Measurements from ENCODE around the gene GABRB2.

GABRB2 gene

DNA sequence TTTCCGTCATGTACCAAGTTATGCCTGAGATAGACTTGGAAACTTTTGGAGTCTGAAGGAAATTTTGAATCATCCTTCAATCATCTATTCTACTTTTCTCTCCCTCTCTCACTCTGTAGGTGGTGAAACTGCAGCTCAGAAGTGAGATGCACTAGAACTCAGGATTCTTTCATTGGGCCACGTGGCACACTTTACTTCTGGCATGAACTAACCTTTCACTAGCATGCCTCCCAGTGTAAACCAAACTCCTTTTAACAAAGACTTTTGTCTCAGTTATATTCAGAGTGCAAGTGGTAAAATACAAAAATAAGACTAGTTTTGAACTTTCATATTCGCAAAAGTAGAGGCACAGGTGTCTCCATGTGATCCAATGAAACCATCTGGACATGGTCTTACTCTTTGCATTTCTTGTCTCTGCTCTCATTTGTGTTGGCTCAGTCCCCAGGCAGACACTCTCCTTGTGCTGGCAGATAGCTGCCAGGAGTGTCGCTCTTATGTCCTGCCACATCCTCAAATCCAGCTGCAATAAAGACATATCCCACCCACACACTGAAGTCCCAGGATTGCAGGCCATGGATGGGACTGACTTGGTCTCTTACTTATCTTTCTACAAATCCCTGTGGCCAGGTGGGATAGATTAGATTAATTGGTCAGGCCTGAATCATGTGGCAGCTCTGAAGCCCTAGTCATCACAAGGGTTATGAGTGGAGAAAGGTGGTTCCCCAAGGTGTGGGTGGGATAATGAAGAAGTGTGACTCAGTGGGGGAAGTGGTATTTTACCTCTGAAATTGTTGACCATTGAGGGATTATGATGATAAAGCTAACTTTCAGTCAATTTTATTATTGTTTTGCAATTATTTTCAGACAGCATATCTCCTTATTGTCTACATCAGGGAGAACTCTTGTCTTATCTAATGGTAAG, 267.5 kb downstream of the GABRB2 start:
- TF ChIP-seq, protein P1, sequence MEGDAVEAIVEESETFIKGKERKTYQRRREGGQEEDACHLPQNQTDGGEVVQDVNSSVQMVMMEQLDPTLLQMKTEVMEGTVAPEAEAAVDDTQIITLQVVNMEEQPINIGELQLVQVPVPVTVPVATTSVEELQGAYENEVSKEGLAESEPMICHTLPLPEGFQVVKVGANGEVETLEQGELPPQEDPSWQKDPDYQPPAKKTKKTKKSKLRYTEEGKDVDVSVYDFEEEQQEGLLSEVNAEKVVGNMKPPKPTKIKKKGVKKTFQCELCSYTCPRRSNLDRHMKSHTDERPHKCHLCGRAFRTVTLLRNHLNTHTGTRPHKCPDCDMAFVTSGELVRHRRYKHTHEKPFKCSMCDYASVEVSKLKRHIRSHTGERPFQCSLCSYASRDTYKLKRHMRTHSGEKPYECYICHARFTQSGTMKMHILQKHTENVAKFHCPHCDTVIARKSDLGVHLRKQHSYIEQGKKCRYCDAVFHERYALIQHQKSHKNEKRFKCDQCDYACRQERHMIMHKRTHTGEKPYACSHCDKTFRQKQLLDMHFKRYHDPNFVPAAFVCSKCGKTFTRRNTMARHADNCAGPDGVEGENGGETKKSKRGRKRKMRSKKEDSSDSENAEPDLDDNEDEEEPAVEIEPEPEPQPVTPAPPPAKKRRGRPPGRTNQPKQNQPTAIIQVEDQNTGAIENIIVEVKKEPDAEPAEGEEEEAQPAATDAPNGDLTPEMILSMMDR (IDR thresholded peaks at IDR 0.05; ENCODE audit: low read depth, low read length, missing control alignments): no peak
- no peaks in the 10 kb centered on the region for H3K27me3 ChIP-seq (replicated peaks)
- H3K36me3 ChIP-seq (replicated peaks): no peaks in the 10 kb centered on the region
- no peak overlapping the region for H3K27ac ChIP-seq
- in situ Hi-C loops (cut with HindIII; ENCODE audit: low pct_ligation_motif_present, low sequenced_read_pairs): no loop called here
- no peak overlapping the region for H3K4me3 ChIP-seq (ENCODE audit: low read depth, low read length)
- no peak for DNase-seq

DNA sequence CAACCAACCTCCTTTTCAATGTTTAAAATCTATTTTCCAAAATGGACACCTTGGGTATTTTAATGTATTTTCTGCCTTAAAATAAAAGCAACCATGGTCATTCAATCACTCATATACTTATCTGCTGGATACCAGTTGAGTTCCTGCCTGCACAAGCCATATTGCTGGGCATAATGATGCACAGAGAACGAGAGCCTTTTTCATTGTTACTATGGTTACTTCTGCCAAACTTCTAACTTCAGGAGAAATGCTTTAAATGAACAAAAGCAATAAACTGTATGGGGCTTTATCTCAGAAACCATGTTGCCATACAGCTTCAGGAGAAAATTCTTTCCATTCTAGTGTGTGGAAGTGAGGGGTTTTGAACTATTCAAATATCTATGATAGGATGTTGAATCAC, 269.5 kb downstream of the GABRB2 start:
- no peak overlapping the region for H3K4me3 ChIP-seq (ENCODE audit: low read depth, low read length)
- no peak for DNase-seq
- H3K36me3 ChIP-seq (replicated peaks): no peaks in the 10 kb centered on the region
- H3K27me3 ChIP-seq (replicated peaks): no peaks in the 10 kb centered on the region
- no peak overlapping the region for H3K27ac ChIP-seq
- TF ChIP-seq, protein P1 (IDR thresholded peaks at IDR 0.05; ENCODE audit: low read depth, low read length, missing control alignments): no peak
- in situ Hi-C loops (cut with HindIII; ENCODE audit: low pct_ligation_motif_present, low sequenced_read_pairs): no loop called here

DNA sequence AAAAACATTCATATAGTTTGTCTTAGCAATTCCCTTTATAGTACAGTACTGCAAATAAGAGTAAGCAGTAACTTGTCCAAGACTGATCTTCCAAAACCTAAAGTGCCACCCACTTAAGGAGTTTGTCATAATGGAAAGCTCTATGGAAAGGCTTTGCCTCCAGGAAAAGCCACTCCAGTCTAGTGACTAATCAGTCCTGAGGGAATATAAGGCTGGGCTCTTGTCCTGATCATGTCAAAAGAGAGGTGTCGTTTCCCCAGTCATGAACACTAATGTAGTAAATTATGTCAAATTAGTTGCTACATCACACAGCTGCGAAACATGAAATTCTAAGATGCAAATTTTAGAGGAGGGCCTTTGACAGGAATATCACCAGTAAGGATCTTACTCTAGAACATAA, 271.6 kb downstream of the GABRB2 start:
- no peak overlapping the region for H3K27ac ChIP-seq
- H3K27me3 ChIP-seq (replicated peaks): no peaks in the 10 kb centered on the region
- DNase-seq: no peak
- TF ChIP-seq, protein P1 (IDR thresholded peaks at IDR 0.05; ENCODE audit: low read depth, low read length, missing control alignments): no peak
- H3K36me3 ChIP-seq (replicated peaks): no peaks in the 10 kb centered on the region
- H3K4me3 ChIP-seq (ENCODE audit: low read depth, low read length): no peak overlapping the region
- in situ Hi-C loops (cut with HindIII; ENCODE audit: low pct_ligation_motif_present, low sequenced_read_pairs): no loop called here

DNA sequence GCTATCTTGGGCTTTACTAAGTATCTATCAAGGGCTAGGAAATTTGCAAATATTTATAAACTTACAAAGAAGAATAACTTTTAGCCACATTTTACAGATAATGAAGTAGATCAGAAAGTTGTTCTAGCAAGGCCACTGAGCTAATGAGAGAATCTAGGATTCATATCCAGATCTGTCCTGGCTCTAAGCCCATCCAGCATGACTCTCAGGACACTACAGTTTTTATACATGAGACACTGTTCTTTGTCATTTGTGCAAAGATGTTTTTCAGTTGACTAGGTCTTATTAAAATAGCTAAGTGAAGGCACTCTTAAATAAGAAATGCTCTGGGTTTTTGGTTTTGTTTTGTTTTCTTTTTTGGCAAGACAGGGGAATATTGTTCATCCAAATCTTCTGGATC, 273.1 kb downstream of the GABRB2 start:
- in situ Hi-C loops (cut with HindIII; ENCODE audit: low pct_ligation_motif_present, low sequenced_read_pairs): no loop called here
- no peak for DNase-seq
- no peaks in the 10 kb centered on the region for H3K27me3 ChIP-seq (replicated peaks)
- no peaks in the 10 kb centered on the region for H3K36me3 ChIP-seq (replicated peaks)
- H3K4me3 ChIP-seq (ENCODE audit: low read depth, low read length): no peak overlapping the region
- H3K27ac ChIP-seq: no peak overlapping the region
- TF ChIP-seq, protein P1 (IDR thresholded peaks at IDR 0.05; ENCODE audit: low read depth, low read length, missing control alignments): no peak

DNA sequence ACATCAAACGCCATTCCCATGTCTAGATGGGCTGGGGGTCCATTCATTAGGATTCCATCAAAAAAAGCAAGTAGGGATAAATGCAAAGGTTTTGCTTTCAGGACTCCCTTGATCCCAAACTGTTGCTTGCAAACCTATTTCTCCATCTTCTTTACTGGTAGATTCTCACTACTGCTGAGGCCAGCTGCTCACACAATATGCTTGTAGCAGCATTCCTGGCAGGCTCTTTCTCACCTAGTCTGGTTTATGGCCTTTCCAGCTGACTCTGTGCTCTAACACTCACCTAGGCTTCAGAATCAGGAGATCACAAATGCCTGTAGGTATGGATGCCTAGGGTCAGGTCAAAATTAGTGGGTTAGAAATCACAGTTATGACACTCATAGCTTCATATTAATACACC, 274.7 kb downstream of the GABRB2 start:
- no peak for DNase-seq
- H3K27ac ChIP-seq: no peak overlapping the region
- TF ChIP-seq, protein P1 (IDR thresholded peaks at IDR 0.05; ENCODE audit: low read depth, low read length, missing control alignments): no peak
- H3K36me3 ChIP-seq (replicated peaks): no peaks in the 10 kb centered on the region
- H3K27me3 ChIP-seq (replicated peaks): no peaks in the 10 kb centered on the region
- H3K4me3 ChIP-seq (ENCODE audit: low read depth, low read length): no peak overlapping the region
- in situ Hi-C loops (cut with HindIII; ENCODE audit: low pct_ligation_motif_present, low sequenced_read_pairs): no loop called here
